ENCODE results near the gene ITGBL1.

ITGBL1 gene

DNA sequence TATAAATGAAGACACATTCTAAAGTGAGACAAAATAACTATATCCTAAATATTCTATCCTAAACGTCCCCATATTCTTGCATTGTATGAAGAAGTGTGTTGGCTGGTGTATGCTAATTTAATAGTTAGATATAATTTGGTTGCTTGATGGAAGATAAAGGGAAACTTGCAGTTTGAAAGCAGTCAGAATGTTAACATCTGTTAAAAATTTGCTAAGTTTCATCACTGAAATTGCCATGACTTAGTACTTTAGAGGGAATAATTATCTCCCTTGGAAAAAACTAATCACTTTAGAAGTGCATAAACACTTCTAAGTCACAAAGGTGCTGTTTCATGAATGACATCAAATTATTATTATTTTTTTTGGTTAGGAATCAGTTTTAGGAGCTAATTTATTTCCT lies 61.6 kb downstream of the ITGBL1 start:
- Histone ChIP-seq H2AFZ (ENCODE audit: low read length) (no peak overlapping the region), H3K79me2 (ENCODE audit: insufficient read depth, low read length) (no peaks in the 10 kb centered on the region), H3K4me3 (ENCODE audit: low read length, poor library complexity, severe bottlenecking) (no peak overlapping the region), H3F3A (ENCODE audit: low read depth) (no peaks in the 10 kb centered on the region), H3K9me2 (replicated peaks; ENCODE audit: low read depth, low read length) (no peaks in the 10 kb centered on the region), H4K20me1 (ENCODE audit: insufficient read depth, low read length, poor library complexity, severe bottlenecking) (no peaks in the 10 kb centered on the region), H3K9ac (ENCODE audit: low read depth, low read length, poor library complexity, severe bottlenecking) (no peak overlapping the region), H3K4me1 (ENCODE audit: insufficient read depth, low read length, poor library complexity, severe bottlenecking) (no peaks in the 10 kb centered on the region), H3K4me2 (ENCODE audit: low read depth, low read length, poor library complexity, severe bottlenecking) (no peak overlapping the region), H3K36me3 (ENCODE audit: insufficient read depth, low read length) (no peaks in the 10 kb centered on the region), H3K27me3 (ENCODE audit: insufficient read depth, low read length, poor library complexity, severe bottlenecking) (no peaks in the 10 kb centered on the region), H3K9me3 (ENCODE audit: insufficient read depth, low read depth, low read length) (no peaks in the 10 kb centered on the region)
- TF ChIP-seq, protein P1, sequence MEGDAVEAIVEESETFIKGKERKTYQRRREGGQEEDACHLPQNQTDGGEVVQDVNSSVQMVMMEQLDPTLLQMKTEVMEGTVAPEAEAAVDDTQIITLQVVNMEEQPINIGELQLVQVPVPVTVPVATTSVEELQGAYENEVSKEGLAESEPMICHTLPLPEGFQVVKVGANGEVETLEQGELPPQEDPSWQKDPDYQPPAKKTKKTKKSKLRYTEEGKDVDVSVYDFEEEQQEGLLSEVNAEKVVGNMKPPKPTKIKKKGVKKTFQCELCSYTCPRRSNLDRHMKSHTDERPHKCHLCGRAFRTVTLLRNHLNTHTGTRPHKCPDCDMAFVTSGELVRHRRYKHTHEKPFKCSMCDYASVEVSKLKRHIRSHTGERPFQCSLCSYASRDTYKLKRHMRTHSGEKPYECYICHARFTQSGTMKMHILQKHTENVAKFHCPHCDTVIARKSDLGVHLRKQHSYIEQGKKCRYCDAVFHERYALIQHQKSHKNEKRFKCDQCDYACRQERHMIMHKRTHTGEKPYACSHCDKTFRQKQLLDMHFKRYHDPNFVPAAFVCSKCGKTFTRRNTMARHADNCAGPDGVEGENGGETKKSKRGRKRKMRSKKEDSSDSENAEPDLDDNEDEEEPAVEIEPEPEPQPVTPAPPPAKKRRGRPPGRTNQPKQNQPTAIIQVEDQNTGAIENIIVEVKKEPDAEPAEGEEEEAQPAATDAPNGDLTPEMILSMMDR (conservative IDR thresholded peaks at IDR 0.05; ENCODE audit: low read length): no peak
- TF ChIP-seq EZH2phosphoT487 (IDR thresholded peaks at IDR 0.05; ENCODE audit: borderline replicate concordance): no peak

DNA sequence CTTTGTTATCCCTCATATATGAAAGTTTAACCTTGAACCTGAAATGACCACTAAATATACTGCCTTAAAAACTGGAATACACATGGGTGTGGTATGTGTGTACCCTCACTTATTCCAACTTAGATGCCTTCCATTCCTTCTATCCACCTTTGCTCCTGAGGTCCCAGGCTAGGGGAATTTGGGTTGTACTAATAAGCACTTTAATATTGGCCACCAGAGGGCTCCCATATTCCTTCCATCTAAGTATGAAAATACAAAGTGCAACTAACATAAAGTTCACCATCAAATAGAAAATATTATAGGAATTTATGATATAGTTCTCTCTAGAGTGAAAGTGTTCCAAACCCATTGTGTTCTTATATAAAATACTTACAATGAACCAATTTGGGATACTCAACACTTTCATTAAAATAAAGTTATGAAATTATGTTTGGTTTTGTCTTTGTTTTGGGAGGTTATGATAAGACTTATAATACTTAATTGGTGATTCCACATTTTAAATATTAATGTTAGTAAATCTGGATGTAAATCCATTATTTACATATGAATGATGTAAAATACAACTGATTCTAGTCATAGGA lies 62.3 kb downstream of the ITGBL1 start:
- H3K36me3 ChIP-seq (ENCODE audit: insufficient read depth, low read length): no peaks in the 10 kb centered on the region

DNA sequence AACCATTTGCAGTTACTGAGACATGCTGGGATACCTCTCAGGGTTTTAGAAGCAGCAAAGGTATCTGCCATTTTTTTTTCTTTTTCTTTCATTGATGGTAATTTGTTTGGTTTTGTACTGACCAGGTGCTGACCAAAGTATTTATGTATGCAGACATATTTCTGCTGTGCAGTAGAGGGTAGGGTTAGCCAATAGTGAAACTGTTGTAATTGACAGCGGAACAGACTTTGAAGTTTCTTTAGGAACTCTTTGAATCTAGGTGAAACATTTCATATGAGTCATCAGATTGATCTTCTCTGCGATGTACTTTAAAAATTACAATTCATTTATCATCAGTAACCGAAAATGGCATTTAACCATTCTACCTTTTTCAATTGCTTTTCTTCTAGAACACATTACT lies 63.0 kb downstream of the ITGBL1 start:
- H3K27me3 ChIP-seq (ENCODE audit: insufficient read depth, low read length, poor library complexity, severe bottlenecking): no peaks in the 10 kb centered on the region
- H3K9me3 ChIP-seq (ENCODE audit: insufficient read depth, low read depth, low read length): no peaks in the 10 kb centered on the region
- no peak overlapping the region for H3K4me2 ChIP-seq (ENCODE audit: low read depth, low read length, poor library complexity, severe bottlenecking)
- H2AFZ ChIP-seq (ENCODE audit: low read length): no peak overlapping the region
- H3K79me2 ChIP-seq (ENCODE audit: insufficient read depth, low read length): no peaks in the 10 kb centered on the region
- H3K4me3 ChIP-seq (ENCODE audit: low read length, poor library complexity, severe bottlenecking): no peak overlapping the region
- no peaks in the 10 kb centered on the region for H3F3A ChIP-seq (ENCODE audit: low read depth)
- H3K9ac ChIP-seq (ENCODE audit: low read depth, low read length, poor library complexity, severe bottlenecking): no peak overlapping the region
- TF ChIP-seq EZH2phosphoT487 (IDR thresholded peaks at IDR 0.05; ENCODE audit: borderline replicate concordance): no peak
- TF ChIP-seq, protein P1 (conservative IDR thresholded peaks at IDR 0.05; ENCODE audit: low read length): no peak
- H4K20me1 ChIP-seq (ENCODE audit: insufficient read depth, low read length, poor library complexity, severe bottlenecking): no peaks in the 10 kb centered on the region
- H3K4me1 ChIP-seq (ENCODE audit: insufficient read depth, low read length, poor library complexity, severe bottlenecking): peaks cover 6% of the 10 kb centered on the region
- no peaks in the 10 kb centered on the region for H3K36me3 ChIP-seq (ENCODE audit: insufficient read depth, low read length)
- no peaks in the 10 kb centered on the region for H3K9me2 ChIP-seq (replicated peaks; ENCODE audit: low read depth, low read length)

More for the DNA sequence above, 62.3 kb downstream of the ITGBL1 start:
- Histone ChIP-seq H3K9me3 (ENCODE audit: insufficient read depth, low read depth, low read length) (no peaks in the 10 kb centered on the region), H3K9ac (ENCODE audit: low read depth, low read length, poor library complexity, severe bottlenecking) (no peak overlapping the region), H3F3A (ENCODE audit: low read depth) (no peaks in the 10 kb centered on the region), H3K4me1 (ENCODE audit: insufficient read depth, low read length, poor library complexity, severe bottlenecking) (no peaks in the 10 kb centered on the region), H3K4me3 (ENCODE audit: low read length, poor library complexity, severe bottlenecking) (no peak overlapping the region), H2AFZ (ENCODE audit: low read length) (no peak overlapping the region), H3K9me2 (replicated peaks; ENCODE audit: low read depth, low read length) (no peaks in the 10 kb centered on the region), H3K4me2 (ENCODE audit: low read depth, low read length, poor library complexity, severe bottlenecking) (no peak overlapping the region), H4K20me1 (ENCODE audit: insufficient read depth, low read length, poor library complexity, severe bottlenecking) (no peaks in the 10 kb centered on the region), H3K79me2 (ENCODE audit: insufficient read depth, low read length) (no peaks in the 10 kb centered on the region), H3K27me3 (ENCODE audit: insufficient read depth, low read length, poor library complexity, severe bottlenecking) (no peaks in the 10 kb centered on the region)
- TF ChIP-seq EZH2phosphoT487 (IDR thresholded peaks at IDR 0.05; ENCODE audit: borderline replicate concordance): no peak
- TF ChIP-seq, protein P1 (conservative IDR thresholded peaks at IDR 0.05; ENCODE audit: low read length): peak; percentile 85

Data from Loucy (cell line).